Tibial nerve (tissue), 4 donors: Measurements from ENCODE around the gene MYCL.

Experiments
- EP300 ChIP-seq, 2 donors: sonication (generic); formaldehyde crosslinking; IDR thresholded peaks; one replicate each; pipeline ENCODE4 v1.6.1; 2017; ENCODE audit warnings: antibody characterized with exemption in 2 of 2, mild to moderate bottlenecking in 1 of 2
- TF ChIP-seq, protein P1 (sequence below), 5 experiments: fragments of 200-600 bp in 3 of 5; fragments of 450-650 bp in 2 of 5; sonication (generic) in 3 of 5; IDR thresholded peaks; one replicate each; pipeline ENCODE4 v1.5.1; 2016 to 2019; ENCODE audit warnings: antibody characterized with exemption in 5 of 5, mild to moderate bottlenecking in 3 of 5, moderate library complexity in 2 of 5

DNA sequence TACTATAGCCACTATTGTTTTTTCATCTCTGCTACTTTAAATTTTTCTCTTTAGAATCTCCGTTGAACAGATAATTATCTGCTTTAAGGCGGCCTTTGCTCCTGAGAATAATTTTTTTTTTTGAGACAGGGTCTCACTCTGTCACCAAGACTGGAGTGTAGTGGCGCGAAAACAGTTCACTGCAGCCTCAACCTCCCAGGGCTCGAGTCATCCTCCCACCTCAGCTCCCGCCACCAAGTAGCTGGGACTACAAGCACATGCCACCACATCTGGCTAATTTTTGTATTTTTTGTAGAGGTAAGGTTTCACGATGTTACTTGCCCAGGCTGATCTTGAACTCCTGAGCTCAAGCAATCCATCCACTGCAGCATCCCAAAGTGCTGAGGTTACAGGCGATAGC lies 47.0 kb downstream of the MYCL start:
- TF ChIP-seq, protein P1, sequence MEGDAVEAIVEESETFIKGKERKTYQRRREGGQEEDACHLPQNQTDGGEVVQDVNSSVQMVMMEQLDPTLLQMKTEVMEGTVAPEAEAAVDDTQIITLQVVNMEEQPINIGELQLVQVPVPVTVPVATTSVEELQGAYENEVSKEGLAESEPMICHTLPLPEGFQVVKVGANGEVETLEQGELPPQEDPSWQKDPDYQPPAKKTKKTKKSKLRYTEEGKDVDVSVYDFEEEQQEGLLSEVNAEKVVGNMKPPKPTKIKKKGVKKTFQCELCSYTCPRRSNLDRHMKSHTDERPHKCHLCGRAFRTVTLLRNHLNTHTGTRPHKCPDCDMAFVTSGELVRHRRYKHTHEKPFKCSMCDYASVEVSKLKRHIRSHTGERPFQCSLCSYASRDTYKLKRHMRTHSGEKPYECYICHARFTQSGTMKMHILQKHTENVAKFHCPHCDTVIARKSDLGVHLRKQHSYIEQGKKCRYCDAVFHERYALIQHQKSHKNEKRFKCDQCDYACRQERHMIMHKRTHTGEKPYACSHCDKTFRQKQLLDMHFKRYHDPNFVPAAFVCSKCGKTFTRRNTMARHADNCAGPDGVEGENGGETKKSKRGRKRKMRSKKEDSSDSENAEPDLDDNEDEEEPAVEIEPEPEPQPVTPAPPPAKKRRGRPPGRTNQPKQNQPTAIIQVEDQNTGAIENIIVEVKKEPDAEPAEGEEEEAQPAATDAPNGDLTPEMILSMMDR (IDR thresholded peaks at IDR 0.05), result no peak
- TF ChIP-seq EP300 (IDR thresholded peaks at IDR 0.05), result no peak
